IMR-90 (cell line): ENCODE measurements around the gene COL15A1. TPM values are rescaled to one million over a fixed set of nuclear protein-coding genes. Genes with fewer than 3 reads are reported as not detected.

Experiments used
- ATAC-seq: fragments of 200-7000 bp; cut with Tn5 transposase; 2 replicates; pipeline ENCODE4 v1.9.1; 2020; ENCODE audit warnings: low read depth, mild to moderate bottlenecking, moderate library complexity
- BruUV-seq: library from RNA; stranded (reverse); fragments of 400-500 nt; replicated peaks from 2 replicates; lab custom pipeline; 2021; lab: Mats Ljungman, UMichigan
- CTCF ChIA-PET: fragments of 300-600 bp; formaldehyde crosslinking; extraction: SDS; loops from one replicate; lab custom pipeline; 2021; ENCODE audit warnings: antibody characterized with exemption; lab: Yijun Ruan, JAX
- POLR2A ChIA-PET: fragments of 300-600 bp; sonication (Branson Sonifier 250); formaldehyde crosslinking; loops from one replicate; lab custom pipeline; 2022; ENCODE audit warnings: antibody characterized with exemption; ENCODE audit not compliant: unreplicated experiment; lab: Charles Lee
- DNase-seq: peaks from one replicate; pipeline ENCODE4 v3.0.0; 2013
- H2AFZ ChIP-seq: replicated peaks from 2 replicates; pipeline ENCODE3; 2013; ENCODE audit warnings: low read length, mild to moderate bottlenecking; ENCODE audit not compliant: poor library complexity
- H2AK5ac ChIP-seq: 2 replicates; pipeline ENCODE4 v1.6.1; 2013; ENCODE audit warnings: low read depth, low read length, inconsistent platforms
- H2AK9ac ChIP-seq: replicated peaks from 2 replicates; pipeline ENCODE3; 2013; ENCODE audit warnings: mild to moderate bottlenecking, low read depth, low read length, moderate library complexity; ENCODE audit not compliant: poor library complexity
- H2BK120ac ChIP-seq: 2 replicates; pipeline ENCODE4 v1.6.1; 2013; ENCODE audit warnings: low read depth, low read length, inconsistent platforms
- H2BK15ac ChIP-seq: 3 replicates; pipeline ENCODE4 v1.6.1; 2013; ENCODE audit warnings: low read depth, low read length, inconsistent platforms
- H2BK20ac ChIP-seq: 2 replicates; pipeline ENCODE4 v1.6.1; 2013; ENCODE audit warnings: low read depth, mild to moderate bottlenecking, inconsistent platforms, low read length, moderate library complexity
- H2BK5ac ChIP-seq: 2 replicates; pipeline ENCODE4 v1.6.1; 2013; ENCODE audit warnings: mild to moderate bottlenecking, low read depth, low read length, inconsistent platforms; ENCODE audit not compliant: poor library complexity, severe bottlenecking
- H3K14ac ChIP-seq: replicated peaks from 2 replicates; pipeline ENCODE4 v1.6.1; 2013; ENCODE audit warnings: low read depth, low read length, inconsistent platforms
- H3K18ac ChIP-seq: 2 replicates; pipeline ENCODE4 v1.6.1; 2013; ENCODE audit warnings: low read depth, low read length, control low read depth
- H3K23ac ChIP-seq: 2 replicates; pipeline ENCODE4 v1.6.1; 2013; ENCODE audit warnings: low read depth, low read length, inconsistent platforms
- H3K27ac ChIP-seq: 2 replicates; pipeline ENCODE4 v1.5.1; 2013; ENCODE audit warnings: mild to moderate bottlenecking, control low read depth, low read length; ENCODE audit not compliant: insufficient read depth
- H3K27me3 ChIP-seq: 2 replicates; pipeline ENCODE4 v1.6.1; 2013; ENCODE audit warnings: low read length; ENCODE audit not compliant: control insufficient read depth, insufficient read depth
- H3K36me3 ChIP-seq: 2 replicates; pipeline ENCODE4 v1.6.1; 2013; ENCODE audit warnings: low read length, mixed read lengths; ENCODE audit not compliant: control insufficient read depth, insufficient read depth
- H3K4ac ChIP-seq: 2 replicates; pipeline ENCODE4 v1.6.1; 2013; ENCODE audit warnings: low read depth, low read length, inconsistent platforms
- H3K4me1 ChIP-seq: 2 replicates; pipeline ENCODE4 v1.6.1; 2013; ENCODE audit warnings: low read length, mixed read lengths; ENCODE audit not compliant: control insufficient read depth, insufficient read depth
- H3K4me2 ChIP-seq: 2 replicates; pipeline ENCODE4 v1.6.1; 2013; ENCODE audit warnings: low read depth, mild to moderate bottlenecking, control low read depth, low read length, moderate library complexity
- H3K4me3 ChIP-seq: 2 replicates; pipeline ENCODE4 v1.5.1; 2013; ENCODE audit warnings: low read depth, mild to moderate bottlenecking, control low read depth, low read length, moderate library complexity; ENCODE audit not compliant: insufficient read depth
- H3K56ac ChIP-seq: 2 replicates; pipeline ENCODE4 v1.6.1; 2013; ENCODE audit warnings: low read length, inconsistent platforms; ENCODE audit not compliant: insufficient read depth; ENCODE audit errors: extremely low read depth
- H3K79me1 ChIP-seq, 2 experiments: 2 replicates each; pipeline ENCODE4 v1.6.1; 2013; ENCODE audit warnings: low read length in 2 of 2, inconsistent platforms in 1 of 2, low read depth in 1 of 2
- H3K9ac ChIP-seq: 2 replicates; pipeline ENCODE4 v1.6.1; 2013; ENCODE audit warnings: low read depth, low read length, control low read depth
- H3K9me1 ChIP-seq: 2 replicates; pipeline ENCODE4 v1.6.1; 2013; ENCODE audit warnings: low read length, inconsistent platforms; ENCODE audit not compliant: insufficient read depth
- H3K9me3 ChIP-seq: 2 replicates; pipeline ENCODE4 v1.6.1; 2013; ENCODE audit warnings: low read length; ENCODE audit not compliant: control insufficient read depth, insufficient read depth
- H4K20me1 ChIP-seq: 2 replicates; pipeline ENCODE4 v1.6.1; 2013; ENCODE audit warnings: low read length, inconsistent platforms; ENCODE audit not compliant: insufficient read depth
- H4K5ac ChIP-seq: 2 replicates; pipeline ENCODE4 v1.6.1; 2013; ENCODE audit warnings: mild to moderate bottlenecking, low read depth, low read length, control low read depth
- H4K8ac ChIP-seq, 2 experiments: 2 replicates each; pipeline ENCODE4 v1.6.1; 2013; ENCODE audit warnings: low read depth in 2 of 2, low read length in 2 of 2, control low read depth in 1 of 2, inconsistent platforms in 1 of 2
- H4K91ac ChIP-seq: 2 replicates; pipeline ENCODE4 v1.6.1; 2013; ENCODE audit warnings: low read depth, low read length, inconsistent platforms; ENCODE audit not compliant: insufficient read depth
- BHLHE40 ChIP-seq: fragments of 150-350 bp; IDR thresholded peaks from 2 replicates; pipeline ENCODE4 v1.6.1; 2016; ENCODE audit warnings: mild to moderate bottlenecking, low read depth, low read length
- CEBPB ChIP-seq: IDR thresholded peaks from 2 replicates; pipeline ENCODE4 v1.6.1; 2012; ENCODE audit warnings: low read depth, low read length, improper control_type of control experiment
- CTCF ChIP-seq: conservative IDR thresholded peaks from 2 replicates; pipeline ENCODE4 v1.5.1; 2012; ENCODE audit warnings: mild to moderate bottlenecking, low read depth, low read length, improper control_type of control experiment
- MAZ ChIP-seq: IDR thresholded peaks from 2 replicates; pipeline ENCODE4 v1.6.1; 2012; ENCODE audit warnings: low read depth, mild to moderate bottlenecking, low read length, improper control_type of control experiment, moderate library complexity, borderline replicate concordance
- POLR2A ChIP-seq: IDR thresholded peaks from 2 replicates; pipeline ENCODE4 v1.6.1; 2012; ENCODE audit warnings: mild to moderate bottlenecking, low read depth, low read length
- RFX5 ChIP-seq: IDR thresholded peaks from 2 replicates; pipeline ENCODE4 v1.8.0; 2012; ENCODE audit warnings: low read depth, mild to moderate bottlenecking, low read length, moderate library complexity
- SMC3 ChIP-seq: fragments of 150-350 bp; IDR thresholded peaks from 2 replicates; pipeline ENCODE4 v1.6.1; 2016; ENCODE audit warnings: low read depth, mild to moderate bottlenecking, antibody characterized with exemption, low read length, moderate library complexity
- WGBS, 2 experiments: methylation state at CpG; one replicate each; pipeline versions ENCODE4 v1.1.5 to v1.1.7; 2013; ENCODE audit warnings: missing lambda C conversion rate in 2 of 2; ENCODE audit not compliant: insufficient read length in 1 of 2; ENCODE audit errors: extremely low coverage in 2 of 2; 5-methylcytosine and 5-hydroxymethylcytosine counted together
- dilution Hi-C: fragments of 300-500 bp; cut with HindIII; formaldehyde crosslinking; loops from one replicate; pipeline ENCODE4 v1.14.3; 2018; ENCODE audit warnings: low sequenced_read_pairs; ENCODE audit not compliant: unreplicated experiment
- in situ Hi-C: fragments of 300-500 bp; cut with MboI; formaldehyde crosslinking; loops from 3 replicates; pipeline ENCODE4 v1.14.3; 2019; ENCODE audit warnings: low sequenced_read_pairs, inconsistent platforms, mixed read lengths
- intact Hi-C: fragments of 100-400 bp; cut with micrococcal nuclease; formaldehyde crosslinking; loops from 2 replicates; pipeline ENCODE4 v1.10.0; 2022
- polyA plus RNA-seq, 3 experiments: library from polyadenylated mRNA; depleted of rRNA; stranded (reverse); fragments of >200 nt; gene quantifications; 2 replicates each; pipeline ENCODE4 v1.2.3, GENCODE V29; 2012; ENCODE audit warnings: low replicate concordance in 1 of 3
- total RNA-seq: library from RNA; depleted of rRNA; stranded (reverse); fragments of >200 nt; gene quantifications from 2 replicates; pipeline ENCODE4 v1.2.3, GENCODE V29; 2012

COL15A1 gene
- total and polyA plus RNA-seq, 2 of the 4 experiments (the other 2 are of a cell fraction) = 2.2 to 3.7 TPM

- Histone ChIP-seq H3K9me3 (no peaks in the 10 kb centered on the region), H2AK5ac (no peak overlapping the region), H3K9me1 (no peaks in the 10 kb centered on the region; the same call in 1 of the 2 replicates), H3K9ac (no peak overlapping the region), H3K14ac (no peak overlapping the region), H3K27me3 (0 out of 2 replicates have a peak, but pooled peaks cover 2% of the 10 kb centered on the region), H3K4me2 (no peak overlapping the region), H3K4ac (no peak overlapping the region), H2BK5ac (no peak overlapping the region), H3K79me1 (no peaks in the 10 kb centered on the region), H4K20me1 (no peaks in the 10 kb centered on the region), H4K91ac (no peak overlapping the region), H3K23ac (no peak overlapping the region), H3K18ac (no peak overlapping the region), H2BK15ac (no peak overlapping the region), H4K5ac (no peak overlapping the region), H4K8ac (no peak overlapping the region), H3K36me3 (no peaks in the 10 kb centered on the region), H2AFZ (no peak overlapping the region), H2BK20ac (no peak overlapping the region), H2BK120ac (no peak overlapping the region), H2AK9ac (no peak overlapping the region), H3K56ac (no peak overlapping the region), H3K4me3 (no peak overlapping the region), H3K27ac (no peak overlapping the region), H3K4me1 (no peaks in the 10 kb centered on the region)
- DNase-seq (no peak), ATAC-seq (no peak)
- TF ChIP-seq SMC3 (no peak), RFX5 (no peak), POLR2A (no peak), BHLHE40 (no peak), CTCF (no peak), MAZ (no peak), CEBPB (no peak)
- intact Hi-C loops (no loop called here), dilution Hi-C loops (no loop called here), in situ Hi-C loops (no loop called here)
- ChIA-PET POLR2A (no interaction called here), CTCF (interaction anchor here (1.0 to 2.0 kb wide), 2 partner anchors 8 to 10 kb away, joined by 3 to 4 read pairs; no protein-coding TSS in a partner anchor)
- no CpG with 5 or more reads among the region's 3 CpGs for WGBS, 2 experiments
- BruUV-seq = no TSS peak
Observed at GRCh38 chr9:99095565-99095964, 151.9 kb downstream of the COL15A1 start.
